Measurements from ENCODE around the gene CDH6.
A peak's percentile ranks its signal among the peaks of the same experiment; 100 is the strongest.

The CDH6 gene

DNA sequence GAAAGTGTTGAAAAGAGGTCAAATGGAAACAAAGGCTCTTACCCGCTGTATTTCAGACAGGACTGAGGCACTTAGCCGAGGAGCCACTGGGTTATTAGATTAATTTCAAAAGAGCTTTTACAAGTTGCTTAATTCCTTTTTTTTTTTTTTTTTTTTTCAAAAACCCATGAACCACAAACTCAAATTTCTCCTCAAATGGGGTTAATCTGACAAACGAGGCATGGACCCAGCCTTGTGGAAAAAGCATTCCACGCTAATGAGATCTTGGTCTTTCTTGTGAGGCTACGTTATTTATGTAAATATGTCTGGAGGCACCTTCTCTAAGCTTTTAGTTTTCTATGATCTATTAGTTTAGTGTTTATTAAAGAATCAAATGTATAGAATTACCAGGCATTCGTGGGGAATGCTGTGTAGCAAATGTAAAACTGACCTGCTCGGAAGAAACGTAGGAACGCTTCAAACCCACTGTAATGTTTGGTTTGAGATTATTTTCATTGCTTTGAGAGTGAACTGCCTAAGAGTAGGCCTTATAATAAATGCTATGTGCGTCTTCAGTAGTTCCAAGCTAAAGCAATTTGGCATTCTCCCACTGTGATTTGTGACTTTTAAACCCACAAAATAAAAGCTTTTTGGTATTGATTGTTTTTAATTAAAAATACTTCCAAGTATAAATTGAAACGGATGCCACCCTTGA is 134.7 kb downstream of the CDH6 start:
- TF ChIP-seq, protein P1, sequence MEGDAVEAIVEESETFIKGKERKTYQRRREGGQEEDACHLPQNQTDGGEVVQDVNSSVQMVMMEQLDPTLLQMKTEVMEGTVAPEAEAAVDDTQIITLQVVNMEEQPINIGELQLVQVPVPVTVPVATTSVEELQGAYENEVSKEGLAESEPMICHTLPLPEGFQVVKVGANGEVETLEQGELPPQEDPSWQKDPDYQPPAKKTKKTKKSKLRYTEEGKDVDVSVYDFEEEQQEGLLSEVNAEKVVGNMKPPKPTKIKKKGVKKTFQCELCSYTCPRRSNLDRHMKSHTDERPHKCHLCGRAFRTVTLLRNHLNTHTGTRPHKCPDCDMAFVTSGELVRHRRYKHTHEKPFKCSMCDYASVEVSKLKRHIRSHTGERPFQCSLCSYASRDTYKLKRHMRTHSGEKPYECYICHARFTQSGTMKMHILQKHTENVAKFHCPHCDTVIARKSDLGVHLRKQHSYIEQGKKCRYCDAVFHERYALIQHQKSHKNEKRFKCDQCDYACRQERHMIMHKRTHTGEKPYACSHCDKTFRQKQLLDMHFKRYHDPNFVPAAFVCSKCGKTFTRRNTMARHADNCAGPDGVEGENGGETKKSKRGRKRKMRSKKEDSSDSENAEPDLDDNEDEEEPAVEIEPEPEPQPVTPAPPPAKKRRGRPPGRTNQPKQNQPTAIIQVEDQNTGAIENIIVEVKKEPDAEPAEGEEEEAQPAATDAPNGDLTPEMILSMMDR (conservative IDR thresholded peaks at IDR 0.05; ENCODE audit: low read depth, low read length): no peak
- peak; percentile 84 for DNase-seq (ENCODE audit: low read depth)
- peak overlapping the region; percentile 11 for H3K4me3 ChIP-seq (ENCODE audit: low read length)

DNA sequence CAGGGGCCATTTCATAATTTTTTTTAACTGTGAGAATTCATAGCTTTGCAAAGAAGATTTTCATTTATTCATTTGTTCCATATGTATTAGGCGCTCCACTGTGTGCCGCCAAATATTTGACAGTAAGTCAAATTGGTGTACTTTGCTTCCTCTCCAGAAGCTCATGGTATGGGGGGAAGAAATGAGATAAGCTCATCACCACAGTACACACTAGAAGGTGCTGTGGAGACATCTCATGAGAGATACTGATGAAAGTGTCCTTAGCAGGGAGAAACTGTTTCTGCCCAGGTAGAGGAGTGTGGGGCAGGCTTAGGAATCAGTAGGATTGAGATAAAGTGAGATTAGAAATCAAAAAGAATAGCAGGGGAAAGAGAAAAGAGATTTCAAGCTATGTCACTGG is 136.2 kb downstream of the CDH6 start:
- no peak for DNase-seq (ENCODE audit: low read depth)
- TF ChIP-seq, protein P1 (conservative IDR thresholded peaks at IDR 0.05; ENCODE audit: low read depth, low read length): no peak

DNA sequence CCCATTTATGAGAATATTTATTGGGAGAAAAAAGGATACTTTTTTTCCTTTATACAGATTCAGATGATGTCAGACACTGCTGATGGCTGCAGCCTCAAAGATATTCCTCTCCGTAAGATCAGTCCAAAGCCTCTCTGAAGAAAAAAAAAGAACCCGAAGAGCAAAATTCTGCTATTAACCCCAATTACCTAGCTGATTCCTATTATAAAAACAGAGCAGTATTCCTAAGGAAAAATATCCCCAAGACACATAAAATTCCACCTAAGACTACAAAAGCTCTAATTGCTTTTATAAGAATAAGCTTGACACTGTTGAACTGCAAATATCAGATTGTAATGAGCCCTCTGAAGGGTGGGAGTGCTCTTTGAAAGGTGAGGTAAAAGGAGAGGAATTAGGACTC is 138.7 kb downstream of the CDH6 start:
- DNase-seq (ENCODE audit: low read depth): no peak
- TF ChIP-seq, protein P1 (conservative IDR thresholded peaks at IDR 0.05; ENCODE audit: low read depth, low read length): no peak
- H3K4me3 ChIP-seq (ENCODE audit: low read length): no peak overlapping the region

More for the DNA sequence above, 136.2 kb downstream of the CDH6 start:
- H3K4me3 ChIP-seq (ENCODE audit: low read length): no peak overlapping the region

DNA sequence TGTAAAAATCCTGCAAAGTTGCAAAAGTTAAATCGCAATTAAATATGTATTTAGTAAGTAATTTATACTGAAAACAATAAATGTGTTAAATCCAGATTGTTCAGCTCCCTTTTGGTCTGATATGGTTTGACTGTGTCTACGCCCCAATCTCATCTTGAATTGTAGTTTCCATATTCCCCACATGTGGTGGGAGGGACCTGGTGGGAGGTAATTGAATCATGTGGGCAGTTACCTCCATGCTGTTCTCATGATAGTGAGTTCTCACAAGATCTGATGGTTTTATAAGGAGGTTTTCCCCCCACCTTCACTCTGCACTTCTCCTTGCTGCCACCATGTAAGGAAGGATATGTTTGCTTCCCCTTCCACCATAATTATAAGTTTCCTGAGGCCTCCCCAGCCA is 140.0 kb downstream of the CDH6 start:
- TF ChIP-seq, protein P1 (conservative IDR thresholded peaks at IDR 0.05; ENCODE audit: low read depth, low read length): no peak

DNA sequence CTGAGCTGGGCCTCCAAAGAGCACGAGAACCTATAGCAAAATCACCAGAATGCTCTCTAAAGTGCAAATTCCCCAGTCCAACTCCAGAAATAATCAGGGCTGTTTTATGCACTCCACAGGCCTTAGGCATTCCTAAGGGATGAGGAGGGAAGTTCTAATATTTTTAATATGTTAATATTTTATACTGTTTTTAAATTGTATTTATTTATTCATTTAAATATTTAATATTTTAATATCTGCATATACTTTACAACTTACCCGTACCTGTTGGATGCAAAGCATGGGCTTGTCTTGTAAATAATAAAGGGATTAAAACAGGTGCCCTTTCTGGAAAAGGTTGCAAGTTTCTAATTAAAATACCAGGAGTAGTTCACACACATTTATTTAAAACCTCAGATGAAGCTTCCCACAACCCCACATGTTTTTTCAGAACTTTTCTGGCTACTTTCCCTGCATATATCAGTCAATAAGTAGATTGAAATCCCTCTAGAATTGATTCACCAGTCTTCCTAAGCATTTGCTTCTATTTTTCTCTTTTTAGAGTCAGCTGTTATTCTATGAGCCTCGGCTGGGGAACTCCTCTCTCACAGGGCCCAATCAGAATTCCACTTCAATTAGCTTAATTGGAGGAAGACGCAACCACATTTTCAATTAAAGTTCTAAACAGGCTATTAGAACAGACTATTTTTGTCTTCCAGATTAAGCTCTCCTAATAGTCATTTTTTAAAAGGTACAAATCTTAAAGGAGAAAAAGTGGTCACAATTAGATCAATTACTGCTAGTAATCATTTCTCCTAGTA is 140.8 kb downstream of the CDH6 start:
- no peak overlapping the region for H3K4me3 ChIP-seq (ENCODE audit: low read length)
- TF ChIP-seq, protein P1 (conservative IDR thresholded peaks at IDR 0.05; ENCODE audit: low read depth, low read length): no peak
- no peak for DNase-seq (ENCODE audit: low read depth)

More for the DNA sequence above, 140.0 kb downstream of the CDH6 start:
- H3K4me3 ChIP-seq (ENCODE audit: low read length): no peak overlapping the region
- no peak for DNase-seq (ENCODE audit: low read depth)

DNA sequence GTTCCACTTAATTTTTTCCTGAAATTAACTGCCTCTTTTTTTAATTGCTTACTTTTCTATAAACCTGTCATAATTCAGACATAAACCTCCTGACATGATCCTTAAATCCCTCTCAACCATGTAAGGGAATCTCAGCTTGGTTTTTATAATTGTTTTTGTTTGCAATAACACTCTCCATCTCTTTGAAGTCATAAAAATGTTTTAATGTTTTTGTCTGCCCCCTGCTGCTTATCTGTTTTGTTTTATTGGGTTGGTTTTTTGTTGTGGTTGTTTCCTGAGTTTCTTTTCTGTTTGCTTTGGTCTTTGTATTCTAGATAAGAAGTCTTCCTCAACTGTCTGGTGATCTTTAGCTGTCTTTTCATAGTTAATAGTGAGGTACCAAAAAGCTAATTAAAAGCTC is 142.0 kb downstream of the CDH6 start:
- TF ChIP-seq, protein P1 (conservative IDR thresholded peaks at IDR 0.05; ENCODE audit: low read depth, low read length): no peak
- H3K4me3 ChIP-seq (ENCODE audit: low read length): no peak overlapping the region
- no peak for DNase-seq (ENCODE audit: low read depth)
